COLO829 (cell line): ENCODE data around the gene ALKBH7.
A peak's percentile ranks its signal among the peaks of the same experiment; 100 is the strongest.
"Not testable (repeated sequence)": the region's sequence is repeated elsewhere in the genome, so short reads cannot be mapped to it uniquely, and the experiment has no call there.

Experiments
- DNase-seq: peaks from one replicate; pipeline ENCODE4 v3.0.0; 2012; ENCODE audit warnings: low spot score

Gene ALKBH7

GRCh38 chr19:6372594-6373095 is at the start of gene ALKBH7:
ALKBH7 (plus strand) TSS chr19:6372794; CDS start chr19:6372821, 27 bp downstream.
- peak; percentile 93 for DNase-seq

GRCh38 chr19:6324757-6325156 is 47.8 kb upstream of the ALKBH7 start:
- DNase-seq: no peak

- no peak for DNase-seq
Measured at GRCh38 chr19:6325614-6326013, 47.0 kb upstream of the ALKBH7 start.

GRCh38 chr19:6326815-6327214 is 45.8 kb upstream of the ALKBH7 start:
- DNase-seq: no peak

GRCh38 chr19:6333439-6333838 is 39.2 kb upstream of the ALKBH7 start, which contains the start of gene ACER1:
ACER1 (minus strand) TSS chr19:6333612; CDS start chr19:6333551, 61 bp downstream.
- DNase-seq: no peak

- no peak for DNase-seq
Measured at GRCh38 chr19:6334490-6335285, 37.9 kb upstream of the ALKBH7 start.

GRCh38 chr19:6340493-6341201 is 31.9 kb upstream of the ALKBH7 start:
- no peak for DNase-seq

GRCh38 chr19:6343462-6343861 is 29.1 kb upstream of the ALKBH7 start:
- no peak for DNase-seq

GRCh38 chr19:6349271-6349670 is 23.3 kb upstream of the ALKBH7 start:
- not testable (repeated sequence) for DNase-seq

- DNase-seq: no peak
Measured at GRCh38 chr19:6350688-6351087, 21.9 kb upstream of the ALKBH7 start.

- DNase-seq: no peak
Measured at GRCh38 chr19:6352381-6353165, 20.0 kb upstream of the ALKBH7 start.

GRCh38 chr19:6354098-6354674 is 18.4 kb upstream of the ALKBH7 start:
- peak; percentile 12 for DNase-seq

- DNase-seq: not testable (repeated sequence)
Measured at GRCh38 chr19:6355321-6356040, 17.1 kb upstream of the ALKBH7 start.

GRCh38 chr19:6357174-6357573 is 15.4 kb upstream of the ALKBH7 start:
- no peak for DNase-seq

GRCh38 chr19:6358003-6358402 is 14.6 kb upstream of the ALKBH7 start:
- no peak for DNase-seq

GRCh38 chr19:6359568-6360341 is 12.8 kb upstream of the ALKBH7 start:
- no peak for DNase-seq

- not testable (repeated sequence) for DNase-seq
Measured at GRCh38 chr19:6360445-6360844, 12.1 kb upstream of the ALKBH7 start.

GRCh38 chr19:6360857-6361216 is 11.8 kb upstream of the ALKBH7 start:
- not testable (repeated sequence) for DNase-seq

- no peak for DNase-seq
Measured at GRCh38 chr19:6362027-6362350, 10.6 kb upstream of the ALKBH7 start.

- no peak for DNase-seq
Measured at GRCh38 chr19:6362351-6362801, 10.2 kb upstream of the ALKBH7 start.

- no peak for DNase-seq
Measured at GRCh38 chr19:6364353-6364752, 8.2 kb upstream of the ALKBH7 start.
